ENCODE measurements around the gene MED23. TPM values are rescaled to one million over a fixed set of nuclear protein-coding genes. Genes with fewer than 3 reads are reported as not detected.

Gene MED23
- total RNA-seq, 1 experiment from 2014 or later, result 19.1 TPM

- Mint-ChIP-seq H3K27me3 (ENCODE audit: insufficient read depth, unreplicated experiment) (no peaks in the 10 kb centered on the region), H3K4me3 (ENCODE audit: unreplicated experiment) (no peak overlapping the region), H3K9me3 (ENCODE audit: unreplicated experiment) (no peaks in the 10 kb centered on the region), H3K27ac (ENCODE audit: unreplicated experiment) (no peak overlapping the region), H3K36me3 (ENCODE audit: insufficient read depth, unreplicated experiment) (no peaks in the 10 kb centered on the region), H3K4me1 (ENCODE audit: low read depth, unreplicated experiment) (no peaks in the 10 kb centered on the region)
- intact Hi-C loops (cut with micrococcal nuclease; ENCODE audit: unreplicated experiment), result no loop called here
- no peak overlapping the region for H3K4me3 ChIP-seq (ENCODE audit: low read depth, low read length)
- no peaks in the 10 kb centered on the region for H3K27me3 ChIP-seq (replicated peaks; ENCODE audit: control insufficient read depth, insufficient read depth, low read length)
- TF ChIP-seq CTCF (IDR thresholded peaks at IDR 0.05; ENCODE audit: insufficient read depth in 1 of 2, low read depth in 1 of 2, low read length in 1 of 2, severe bottlenecking in 1 of 2, unreplicated experiment in 1 of 2), result no peak
- H3K36me3 ChIP-seq (ENCODE audit: control insufficient read depth, insufficient read depth, low read length), result no peaks in the 10 kb centered on the region
- no TSS peak for BruUV-seq (replicated peaks)
- no peaks in the 10 kb centered on the region for H3K4me1 ChIP-seq
- DNase-seq, result no peak
- no peaks in the 10 kb centered on the region for H3K9me3 ChIP-seq
- CTCF ChIA-PET, result no interaction called here
- POLR2A ChIA-PET, result no interaction called here
Measured at GRCh38 chr6:131657630-131658111, 29.6 kb upstream of the MED23 start.

GRCh38 chr6:131657222-131657621 is 29.2 kb upstream of the MED23 start:
- Mint-ChIP-seq H3K9me3 (ENCODE audit: unreplicated experiment) (no peaks in the 10 kb centered on the region), H3K27ac (ENCODE audit: unreplicated experiment) (no peak overlapping the region), H3K36me3 (ENCODE audit: insufficient read depth, unreplicated experiment) (no peaks in the 10 kb centered on the region), H3K27me3 (ENCODE audit: insufficient read depth, unreplicated experiment) (no peaks in the 10 kb centered on the region), H3K4me3 (ENCODE audit: unreplicated experiment) (no peak overlapping the region), H3K4me1 (ENCODE audit: low read depth, unreplicated experiment) (no peaks in the 10 kb centered on the region)
- Histone ChIP-seq H3K4me1 (no peaks in the 10 kb centered on the region), H3K27me3 (replicated peaks; ENCODE audit: control insufficient read depth, insufficient read depth, low read length) (no peaks in the 10 kb centered on the region), H3K9me3 (no peaks in the 10 kb centered on the region), H3K36me3 (ENCODE audit: control insufficient read depth, insufficient read depth, low read length) (no peaks in the 10 kb centered on the region), H3K4me3 (ENCODE audit: low read depth, low read length) (no peak overlapping the region)
- CTCF ChIA-PET, result no interaction called here
- BruUV-seq (replicated peaks), result no TSS peak
- no peak for TF ChIP-seq CTCF (IDR thresholded peaks at IDR 0.05; ENCODE audit: insufficient read depth in 1 of 2, low read depth in 1 of 2, low read length in 1 of 2, severe bottlenecking in 1 of 2, unreplicated experiment in 1 of 2)
- intact Hi-C loops (cut with micrococcal nuclease; ENCODE audit: unreplicated experiment), result no loop called here
- no peak for DNase-seq
- POLR2A ChIA-PET, result no interaction called here

- no peak overlapping the region for H3K4me3 Mint-ChIP-seq (ENCODE audit: unreplicated experiment)
- H3K36me3 Mint-ChIP-seq (ENCODE audit: insufficient read depth, unreplicated experiment), result no peaks in the 10 kb centered on the region
- no peaks in the 10 kb centered on the region for H3K27me3 Mint-ChIP-seq (ENCODE audit: insufficient read depth, unreplicated experiment)
- Histone ChIP-seq H3K36me3 (ENCODE audit: control insufficient read depth, insufficient read depth, low read length) (no peaks in the 10 kb centered on the region), H3K4me1 (no peaks in the 10 kb centered on the region), H3K9me3 (no peaks in the 10 kb centered on the region), H3K27me3 (replicated peaks; ENCODE audit: control insufficient read depth, insufficient read depth, low read length) (no peaks in the 10 kb centered on the region), H3K4me3 (ENCODE audit: low read depth, low read length) (no peak overlapping the region)
- DNase-seq, result no peak
- H3K27ac Mint-ChIP-seq (ENCODE audit: unreplicated experiment), result no peak overlapping the region
- ChIA-PET POLR2A (no interaction called here), CTCF (interaction anchor here (1.3 kb wide), 1 partner anchor 29 kb away, joined by 6 read pairs; the partner anchor contains the start of gene MED23)
- intact Hi-C loops (cut with micrococcal nuclease; ENCODE audit: unreplicated experiment), result no loop called here
- BruUV-seq (replicated peaks), result no TSS peak
- no peaks in the 10 kb centered on the region for H3K4me1 Mint-ChIP-seq (ENCODE audit: low read depth, unreplicated experiment)
- no peak for TF ChIP-seq CTCF (IDR thresholded peaks at IDR 0.05; ENCODE audit: insufficient read depth in 1 of 2, low read depth in 1 of 2, low read length in 1 of 2, severe bottlenecking in 1 of 2, unreplicated experiment in 1 of 2)
- H3K9me3 Mint-ChIP-seq (ENCODE audit: unreplicated experiment), result no peaks in the 10 kb centered on the region
Measured at GRCh38 chr6:131656667-131657066, 28.6 kb upstream of the MED23 start.
